HCT116 (cell line): ENCODE data around the gene FOXQ1.

Experiments used
- CTCF ChIP-seq, 3 experiments: fragments of 200-600 bp in 1 of 3; sonication (generic) in 1 of 3; IDR thresholded peaks in 2 of 3; conservative IDR thresholded peaks in 1 of 3; 2 replicates each; pipeline ENCODE4 v1.5.1; 2012 to 2017; ENCODE audit warnings: low read depth in 2 of 3, low read length in 2 of 3, antibody characterized with exemption in 1 of 3, borderline replicate concordance in 1 of 3, control low read depth in 1 of 3, mild to moderate bottlenecking in 1 of 3, mixed read lengths in 1 of 3, mixed run types in 1 of 3, moderate library complexity in 1 of 3; ENCODE audit not compliant: insufficient read depth in 1 of 3
- EGR1 ChIP-seq: IDR thresholded peaks from 2 replicates; pipeline ENCODE4 v1.6.1; 2012; ENCODE audit warnings: low read depth
- EZH2 ChIP-seq: fragments of 200-600 bp; sonication (generic); IDR thresholded peaks from 2 replicates; pipeline ENCODE4 v1.6.1; 2017; ENCODE audit warnings: antibody characterized with exemption, mixed run types
- FOSL1 ChIP-seq: IDR thresholded peaks from 2 replicates; pipeline ENCODE4 v1.6.1; 2012; ENCODE audit warnings: low read depth
- JUND ChIP-seq: IDR thresholded peaks from 2 replicates; pipeline ENCODE4 v1.6.1; 2012
- POLR2AphosphoS5 ChIP-seq: IDR thresholded peaks from 2 replicates; pipeline ENCODE4 v1.6.1; 2011; ENCODE audit warnings: mild to moderate bottlenecking, low read depth, low read length, moderate library complexity
- RAD21 ChIP-seq: IDR thresholded peaks from 2 replicates; pipeline ENCODE4 v1.6.1; 2012; ENCODE audit warnings: low read depth, mild to moderate bottlenecking
- REST ChIP-seq: IDR thresholded peaks from 2 replicates; pipeline ENCODE4 v1.6.1; 2012; ENCODE audit warnings: low read depth
- YY1 ChIP-seq: IDR thresholded peaks from 2 replicates; pipeline ENCODE4 v1.6.1; 2011; ENCODE audit warnings: low read length, low read depth, moderate library complexity, mild to moderate bottlenecking; ENCODE audit not compliant: insufficient replicate concordance; ENCODE audit errors: extremely low read depth
- ZFX ChIP-seq: fragments of 450-650 bp; IDR thresholded peaks from 2 replicates; pipeline ENCODE4 v1.6.1; 2017
- TF ChIP-seq, protein P1 (sequence below): IDR thresholded peaks from 2 replicates; pipeline ENCODE4 v1.6.1; 2012

DNA sequence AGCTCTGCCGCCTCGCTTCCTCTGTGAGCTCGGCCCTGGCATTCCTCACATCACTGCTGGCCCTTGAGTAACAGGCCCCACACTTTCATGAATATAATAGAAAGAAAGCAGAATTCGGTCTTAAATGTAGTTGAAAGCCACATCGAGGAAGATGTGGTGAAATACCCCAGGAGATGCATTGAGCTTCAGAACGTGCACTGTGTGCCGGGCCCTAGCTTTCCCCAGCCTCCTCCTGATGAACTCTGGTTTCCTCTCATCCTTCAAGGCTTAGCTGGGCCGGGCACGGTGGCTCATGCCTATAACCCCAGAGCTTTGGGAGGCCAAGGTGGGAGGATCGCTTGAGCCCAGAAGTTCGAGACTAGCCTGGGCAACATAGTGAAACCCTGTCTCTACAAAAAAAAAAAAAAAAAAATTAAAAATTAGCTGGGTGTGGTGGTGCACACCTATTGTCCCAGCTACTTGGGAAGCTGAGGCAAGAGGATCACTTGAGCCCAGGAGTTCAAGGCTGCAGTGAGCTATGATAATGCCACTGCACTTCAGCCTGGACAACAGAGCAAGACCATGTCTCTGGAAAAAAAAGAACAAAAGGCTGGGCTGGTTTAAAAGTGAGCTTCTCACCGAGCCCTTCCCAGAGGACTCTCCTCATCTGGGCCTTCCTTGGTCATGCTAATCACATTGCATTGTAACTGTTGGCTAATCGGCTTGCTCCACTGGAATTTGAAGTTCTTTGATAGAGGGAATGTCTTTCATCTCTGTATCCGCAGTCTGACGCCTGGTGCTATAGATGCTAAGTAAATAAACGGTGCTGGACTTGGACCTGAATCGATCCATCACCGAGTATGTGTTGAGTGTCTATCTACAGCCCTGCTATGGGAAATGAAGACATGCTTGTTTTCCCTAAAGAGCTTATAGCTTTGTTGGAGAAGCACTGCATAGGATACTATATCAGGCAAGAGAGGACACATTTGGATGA is 43.8 kb upstream of the FOXQ1 start:
- no peak for TF ChIP-seq CTCF (IDR thresholded peaks at IDR 0.05 in 2 of 3, conservative IDR thresholded peaks at IDR 0.05 in 1 of 3; ENCODE audit: borderline replicate concordance in 1 of 3, insufficient read depth in 1 of 3, low read depth in 2 of 3, low read length in 2 of 3)
- TF ChIP-seq RAD21, result no peak
- TF ChIP-seq EGR1, result no peak
- no peak for TF ChIP-seq ZFX
- no peak for TF ChIP-seq JUND
- no peak for TF ChIP-seq YY1
- TF ChIP-seq REST, result no peak
- TF ChIP-seq EZH2, result no peak
- no peak for TF ChIP-seq POLR2AphosphoS5
- TF ChIP-seq, protein P1, sequence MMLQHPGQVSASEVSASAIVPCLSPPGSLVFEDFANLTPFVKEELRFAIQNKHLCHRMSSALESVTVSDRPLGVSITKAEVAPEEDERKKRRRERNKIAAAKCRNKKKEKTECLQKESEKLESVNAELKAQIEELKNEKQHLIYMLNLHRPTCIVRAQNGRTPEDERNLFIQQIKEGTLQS, result no peak
- TF ChIP-seq FOSL1, result no peak
